Lower leg skin (tissue), 3 donors: Measurements from ENCODE around the gene KCNIP4.

ENCODE experiments used
- POLR2A ChIP-seq, 2 donors: fragments of 450-650 bp; IDR thresholded peaks; one replicate each; pipeline ENCODE4 v1.6.1; 2016 to 2017; ENCODE audit warnings: antibody characterized with exemption in 2 of 2, mild to moderate bottlenecking in 1 of 2, moderate library complexity in 1 of 2
- TF ChIP-seq, protein P1 (sequence below), 3 donors: fragments of 450-650 bp; IDR thresholded peaks; one replicate each; pipeline ENCODE4 v1.5.1; 2016; ENCODE audit warnings: antibody characterized with exemption in 3 of 3, mild to moderate bottlenecking in 3 of 3, moderate library complexity in 2 of 3

DNA sequence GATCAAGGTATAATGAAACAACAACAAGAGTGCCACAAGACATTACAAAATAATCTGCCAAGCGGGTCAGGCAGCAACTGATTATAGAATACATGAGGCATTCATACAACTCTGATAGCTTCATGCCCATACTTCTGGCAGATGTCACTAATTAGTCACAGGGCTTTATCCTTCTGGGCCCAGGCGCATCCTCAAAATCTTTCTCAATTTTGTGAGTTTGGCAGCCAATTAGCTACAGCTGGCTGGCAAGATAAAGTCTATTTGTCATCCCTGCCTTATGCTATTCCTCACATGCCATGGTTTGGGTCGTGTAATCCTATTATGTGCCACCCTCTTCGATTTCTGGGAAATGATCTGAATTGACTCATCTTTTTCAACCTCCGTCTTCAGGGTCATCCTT is 994.0 kb downstream of the KCNIP4 start:
- no peak for TF ChIP-seq POLR2A (IDR thresholded peaks at IDR 0.05)
- TF ChIP-seq, protein P1, sequence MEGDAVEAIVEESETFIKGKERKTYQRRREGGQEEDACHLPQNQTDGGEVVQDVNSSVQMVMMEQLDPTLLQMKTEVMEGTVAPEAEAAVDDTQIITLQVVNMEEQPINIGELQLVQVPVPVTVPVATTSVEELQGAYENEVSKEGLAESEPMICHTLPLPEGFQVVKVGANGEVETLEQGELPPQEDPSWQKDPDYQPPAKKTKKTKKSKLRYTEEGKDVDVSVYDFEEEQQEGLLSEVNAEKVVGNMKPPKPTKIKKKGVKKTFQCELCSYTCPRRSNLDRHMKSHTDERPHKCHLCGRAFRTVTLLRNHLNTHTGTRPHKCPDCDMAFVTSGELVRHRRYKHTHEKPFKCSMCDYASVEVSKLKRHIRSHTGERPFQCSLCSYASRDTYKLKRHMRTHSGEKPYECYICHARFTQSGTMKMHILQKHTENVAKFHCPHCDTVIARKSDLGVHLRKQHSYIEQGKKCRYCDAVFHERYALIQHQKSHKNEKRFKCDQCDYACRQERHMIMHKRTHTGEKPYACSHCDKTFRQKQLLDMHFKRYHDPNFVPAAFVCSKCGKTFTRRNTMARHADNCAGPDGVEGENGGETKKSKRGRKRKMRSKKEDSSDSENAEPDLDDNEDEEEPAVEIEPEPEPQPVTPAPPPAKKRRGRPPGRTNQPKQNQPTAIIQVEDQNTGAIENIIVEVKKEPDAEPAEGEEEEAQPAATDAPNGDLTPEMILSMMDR (IDR thresholded peaks at IDR 0.05) = no peak
